ENCODE results near the gene LIPK.

DNA sequence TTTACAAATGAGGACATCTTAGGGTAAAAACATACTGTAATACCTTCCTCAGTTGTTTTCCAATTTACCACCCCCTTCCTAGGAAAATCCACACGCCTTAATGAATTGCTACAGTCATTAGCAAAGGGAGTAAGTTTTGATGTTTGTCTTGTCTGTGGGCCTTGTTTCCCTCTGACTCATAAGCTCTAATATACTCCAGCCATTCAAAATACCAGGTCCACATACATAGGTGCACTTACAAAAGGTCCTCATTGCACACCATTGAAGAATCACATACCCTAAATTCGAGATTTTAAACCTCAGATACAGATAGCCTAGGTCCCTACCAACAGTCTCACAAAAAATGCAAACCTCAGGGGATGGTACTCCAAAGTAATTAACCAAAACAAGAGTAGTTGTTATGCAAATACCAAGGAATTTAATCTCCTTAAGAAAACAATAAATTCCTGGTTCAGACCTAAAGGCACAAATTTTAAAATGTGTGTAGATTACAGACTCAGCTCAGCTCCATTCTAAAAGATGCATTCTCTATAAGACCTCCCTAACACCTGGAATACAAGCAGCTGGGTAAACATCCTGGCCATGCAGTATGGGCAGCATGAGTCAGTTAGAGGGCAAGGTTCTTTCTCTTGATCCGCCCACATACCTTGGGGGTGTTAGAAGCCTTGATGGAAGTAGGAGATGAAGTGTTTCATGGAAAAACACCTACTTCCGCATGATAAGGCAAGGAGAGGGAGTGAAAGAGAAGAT is 3.0 kb upstream of the LIPK start:
- no peak for TF ChIP-seq EZH2 (IDR thresholded peaks at IDR 0.05; ENCODE audit: insufficient read depth, poor library complexity, severe bottlenecking)
- no peak for TF ChIP-seq EZH2phosphoT487 (IDR thresholded peaks at IDR 0.05; ENCODE audit: insufficient read depth, low read depth)
